ENCODE results near the gene FAM210B. TPM values are rescaled to one million over a fixed set of nuclear protein-coding genes. Genes with fewer than 3 reads are reported as not detected.
"Not testable (repeated sequence)": the region's sequence is repeated elsewhere in the genome, so short reads cannot be mapped to it uniquely, and the experiment has no call there.

The FAM210B gene
- total RNA-seq, 1 donor from 2014 or later = 53.6 TPM

GRCh38 chr20:56391596-56392131 lies 32.9 kb downstream of the FAM210B start:
- ATAC-seq = peak; percentile 35
- no peak for DNase-seq (ENCODE audit: low spot score)

DNA sequence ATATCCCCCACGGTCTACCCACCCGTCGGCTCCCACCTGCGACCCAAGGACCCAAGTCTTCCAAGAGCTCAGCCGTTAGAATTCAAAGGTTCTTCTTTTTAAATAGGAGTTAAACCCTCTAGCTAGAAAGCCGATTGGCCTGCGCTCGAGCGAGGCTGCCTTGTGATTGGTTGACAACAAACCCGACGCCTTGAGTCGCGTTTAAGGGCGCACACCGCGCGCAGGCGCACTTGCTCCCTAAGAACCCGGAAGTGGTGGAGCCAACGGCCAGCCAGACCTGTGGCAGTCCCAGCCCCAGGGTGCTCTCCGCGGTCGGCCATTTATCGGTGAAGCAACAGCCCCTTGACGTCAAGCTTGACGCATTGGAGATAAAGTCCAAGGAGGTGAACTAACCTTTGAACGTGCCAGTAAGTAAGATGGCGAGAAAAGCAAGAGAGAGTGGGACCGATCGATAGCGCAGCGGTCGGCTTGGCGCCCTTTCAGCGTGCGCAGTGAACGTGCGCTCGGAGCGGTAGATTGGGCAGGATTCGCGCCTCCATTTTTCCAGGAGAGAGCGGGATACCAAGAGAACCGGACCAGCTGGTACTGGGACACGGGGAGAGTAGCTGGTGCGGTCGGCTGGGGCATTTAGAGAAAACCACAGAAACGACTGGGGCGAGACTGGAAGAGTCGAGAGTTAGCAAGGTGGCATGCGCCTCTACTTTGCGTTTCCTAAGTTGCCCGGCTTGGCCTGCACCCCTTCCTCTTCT lies 33.5 kb downstream of the FAM210B start, which contains the start of the genes AURKA and CSTF1:
Gene AURKA (minus strand): TSS at position 84 of the 749 bp plus-strand sequence. CDS start 4,018 bp downstream, outside the sequence.
Gene CSTF1 (plus strand): TSS at position 514 of the 749 bp plus-strand sequence. CDS start 2,908 bp downstream, outside the sequence.
- DNase-seq (ENCODE audit: low spot score) = peak; percentile 100
- peak; percentile 93 for ATAC-seq

DNA sequence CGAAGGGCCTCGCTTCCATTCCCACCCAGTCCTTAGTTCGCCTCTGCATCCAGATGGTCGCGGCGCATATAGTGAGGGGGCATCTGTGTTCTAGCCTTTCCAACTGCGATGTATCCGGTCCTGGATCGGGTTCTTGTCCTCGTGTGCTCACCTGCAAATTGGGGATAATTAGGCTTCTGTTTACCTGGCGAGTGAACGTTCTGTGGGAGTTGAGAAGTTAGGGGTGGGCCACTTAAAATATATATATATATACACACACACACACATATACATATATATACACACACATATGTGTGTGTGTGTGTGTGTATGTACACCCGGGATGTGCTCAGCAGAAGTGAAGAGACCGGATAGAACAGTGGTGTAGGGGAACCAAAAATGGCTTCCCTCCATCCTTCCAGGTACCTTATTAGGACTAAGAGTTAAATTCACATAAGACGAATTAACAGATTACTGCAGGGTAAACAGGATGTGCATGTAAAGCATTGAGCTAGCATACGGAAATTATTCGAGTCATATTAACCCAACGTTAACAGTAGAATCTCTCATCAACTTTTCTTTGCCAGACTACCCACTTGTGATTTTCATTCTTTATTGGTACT lies 34.2 kb downstream of the FAM210B start:
- DNase-seq (ENCODE audit: low spot score) = no peak
- no peak for ATAC-seq

- DNase-seq (ENCODE audit: low spot score) = no peak
- no peak for ATAC-seq
Observed at GRCh38 chr20:56393653-56394052, 34.9 kb downstream of the FAM210B start.

- DNase-seq (ENCODE audit: low spot score) = no peak
- ATAC-seq = no peak
Observed at GRCh38 chr20:56395166-56395565, 36.4 kb downstream of the FAM210B start.

- ATAC-seq = peak; percentile 88
- DNase-seq (ENCODE audit: low spot score) = no peak
Observed at GRCh38 chr20:56400001-56400640, 41.3 kb downstream of the FAM210B start.

DNA sequence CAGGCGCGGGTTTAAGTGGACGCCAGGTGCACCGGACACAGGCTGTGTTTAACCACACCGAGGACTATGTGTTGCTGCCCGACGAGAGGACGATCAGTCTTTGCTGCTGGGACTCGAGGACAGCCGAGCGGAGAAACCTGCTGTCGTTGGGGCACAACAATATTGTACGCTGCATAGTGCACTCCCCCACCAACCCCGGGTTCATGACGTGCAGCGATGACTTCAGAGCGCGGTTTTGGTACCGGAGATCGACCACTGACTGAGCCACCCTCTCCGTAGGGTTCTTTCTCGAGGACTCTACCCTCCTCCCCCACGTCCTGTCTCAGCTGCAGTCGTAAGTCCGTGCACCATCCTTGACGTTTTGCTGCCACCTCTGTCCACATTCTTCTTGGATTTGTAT lies 44.7 kb downstream of the FAM210B start:
- DNase-seq (ENCODE audit: low spot score) (no peak), ATAC-seq (no peak)

- ATAC-seq; DNase-seq (ENCODE audit: low spot score): not testable (repeated sequence)
Observed at GRCh38 chr20:56405356-56405755, 46.6 kb downstream of the FAM210B start.

DNA sequence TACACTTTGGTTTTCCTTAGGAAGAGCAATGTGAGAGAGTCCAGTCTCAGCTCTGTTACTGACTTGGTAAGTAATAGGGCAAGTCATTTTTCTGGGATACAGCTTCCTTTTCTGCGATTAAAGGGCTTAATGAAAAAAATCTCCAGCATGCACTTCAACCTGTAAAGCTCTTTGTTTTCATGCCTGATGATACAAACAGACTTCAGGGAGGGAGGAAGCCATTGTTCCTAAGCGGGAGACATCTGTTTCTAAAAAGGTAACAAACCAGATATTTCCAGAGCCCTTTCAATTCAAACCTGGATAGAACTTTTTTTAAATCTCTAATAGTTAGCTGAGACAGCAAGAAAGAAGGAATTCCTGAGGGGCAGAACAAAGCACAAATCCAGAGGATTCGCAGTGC lies 48.1 kb downstream of the FAM210B start:
- DNase-seq (ENCODE audit: low spot score) (no peak), ATAC-seq (no peak)

DNA sequence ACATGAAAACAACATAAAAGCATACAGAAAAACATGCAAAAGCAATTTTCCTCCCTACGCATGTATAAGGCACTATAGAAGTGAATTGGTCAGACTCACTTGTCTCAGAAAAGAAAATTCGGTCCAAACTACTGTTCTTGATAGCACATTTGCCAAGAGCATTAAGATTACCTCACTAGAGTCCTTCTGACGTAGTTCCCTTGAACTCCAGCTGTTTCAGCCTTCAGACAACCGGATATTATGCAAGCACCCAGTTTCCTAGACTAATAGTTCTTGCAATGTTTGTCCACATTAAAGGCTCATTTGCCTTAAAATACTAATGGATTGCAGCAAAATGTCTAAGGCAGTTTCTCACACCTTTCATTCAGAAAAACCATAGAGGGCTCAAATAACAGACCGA lies 50.7 kb downstream of the FAM210B start:
- ATAC-seq (peak; percentile 8), DNase-seq (ENCODE audit: low spot score) (no peak)

- DNase-seq (ENCODE audit: low spot score) (no peak), ATAC-seq (no peak)
Observed at GRCh38 chr20:56409956-56410355, 51.2 kb downstream of the FAM210B start.

DNA sequence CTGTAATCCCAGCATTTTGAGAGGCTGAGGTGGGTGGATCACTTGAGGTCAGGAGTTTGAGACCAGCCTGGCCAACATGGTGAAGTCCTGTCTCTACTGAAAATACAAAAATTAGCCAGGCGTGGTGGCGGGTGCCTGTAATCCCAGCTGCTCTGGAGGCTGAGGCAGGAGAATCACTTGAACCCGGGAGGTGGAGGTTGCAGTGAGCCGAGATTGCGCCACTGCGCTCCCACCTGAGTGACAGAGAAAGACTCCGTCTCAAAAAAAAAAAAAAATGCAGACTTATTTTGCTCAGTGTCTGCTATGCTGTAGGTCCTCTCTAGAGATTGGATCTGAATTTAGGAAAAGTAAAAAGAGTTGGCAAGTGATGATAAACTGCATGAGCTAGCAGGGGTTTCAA lies 52.5 kb downstream of the FAM210B start:
- ATAC-seq = not testable (repeated sequence)

GRCh38 chr20:56411759-56412472 lies 53.1 kb downstream of the FAM210B start, which contains the start of gene CASS4:
Gene CASS4 (plus strand): TSS chr20:56412260. CDS start chr20:56412459, 199 bp downstream.
- peak; percentile 65 for DNase-seq (ENCODE audit: low spot score)
- ATAC-seq = peak; percentile 94

More for the DNA sequence above, 52.5 kb downstream of the FAM210B start:
- DNase-seq (ENCODE audit: low spot score) = not testable (repeated sequence)

- no peak for ATAC-seq
Observed at GRCh38 chr20:56412473-56412790, 53.7 kb downstream of the FAM210B start.

GRCh38 chr20:56412949-56413348 lies 54.2 kb downstream of the FAM210B start:
- DNase-seq (ENCODE audit: low spot score) = no peak

More at GRCh38 chr20:56412473-56412790, 53.7 kb downstream of the FAM210B start:
- peak; percentile 19 for DNase-seq (ENCODE audit: low spot score)

DNA sequence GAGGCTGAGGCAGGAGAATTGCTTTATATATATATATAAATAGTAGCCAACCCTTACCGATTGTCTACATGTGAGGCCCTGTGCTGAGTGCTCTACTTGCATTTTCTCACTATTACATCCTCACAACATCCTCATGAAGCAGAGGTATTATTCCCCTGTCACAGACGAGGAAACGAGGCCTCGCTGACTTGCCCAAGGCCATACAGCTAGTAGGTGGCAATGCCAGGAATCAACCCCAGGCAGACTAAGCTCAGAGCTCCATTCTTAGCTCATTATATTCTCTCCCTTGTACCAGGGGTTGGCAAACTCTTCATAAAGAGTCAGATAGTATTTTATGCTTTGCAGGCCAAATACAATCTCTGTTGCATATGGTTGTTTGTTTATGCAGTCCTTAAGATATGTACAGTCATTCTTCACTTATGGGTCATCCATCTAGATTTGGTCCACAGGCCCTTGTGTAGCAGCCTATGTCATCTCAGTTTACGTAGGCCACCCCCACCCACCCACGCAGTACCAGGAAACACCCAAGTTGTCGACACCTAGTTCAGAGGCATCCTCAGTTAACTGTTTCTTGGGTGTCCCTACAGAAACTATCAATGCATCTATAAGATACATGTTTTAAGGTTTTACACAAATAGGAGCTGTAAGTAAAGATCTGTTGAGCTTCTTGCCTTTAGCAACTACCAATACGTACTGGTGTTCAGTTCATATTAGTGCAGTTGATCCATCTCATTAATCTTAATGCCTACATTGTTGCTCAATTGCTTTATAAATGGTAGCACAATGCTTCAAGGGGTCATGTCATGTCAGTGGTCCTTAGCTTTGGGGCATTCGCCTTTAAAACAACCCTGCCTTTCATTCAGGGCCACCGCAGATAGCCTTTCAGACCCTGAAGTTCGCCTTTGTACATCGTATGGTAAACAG lies 56.3 kb downstream of the FAM210B start:
- DNase-seq (ENCODE audit: low spot score) = no peak
- ATAC-seq = no peak

More at GRCh38 chr20:56412949-56413348, 54.2 kb downstream of the FAM210B start:
- ATAC-seq = no peak

GRCh38 chr20:56417402-56417801 lies 58.6 kb downstream of the FAM210B start:
- no peak for ATAC-seq
- no peak for DNase-seq (ENCODE audit: low spot score)

DNA sequence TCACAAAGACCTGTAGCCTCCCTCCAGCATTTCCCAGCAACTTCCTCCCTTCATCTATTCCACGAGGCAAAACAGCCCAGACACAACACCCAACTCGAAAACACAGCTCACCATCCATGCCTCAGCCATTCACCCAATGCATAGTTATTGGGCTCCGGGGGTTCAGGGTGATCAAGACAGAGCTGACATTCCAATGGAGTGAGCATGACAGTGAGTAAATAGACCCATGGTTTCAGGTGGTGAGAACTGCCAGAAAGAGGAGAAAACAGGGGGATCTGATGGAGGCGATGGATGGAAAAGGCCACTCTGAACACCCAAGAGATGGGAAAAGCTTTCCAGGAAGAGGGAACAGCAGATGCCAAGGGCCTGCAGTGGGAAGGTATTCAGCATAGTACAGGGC lies 59.1 kb downstream of the FAM210B start:
- ATAC-seq (no peak), DNase-seq (ENCODE audit: low spot score) (no peak)
